Central memory CD8-positive, alpha-beta T cell (primary cell): ENCODE measurements around the gene NEURL1.

ENCODE experiments used
- ATAC-seq: fragments of 150-1000 bp; cut with Tn5 transposase; replicated peaks from 2 replicates; pipeline ENCODE4 v1.10.0; 2022; ENCODE audit warnings: mild to moderate bottlenecking, moderate FRiP score, moderate number of reproducible peaks; ENCODE audit not compliant: poor library complexity, severe bottlenecking; ENCODE audit errors: extremely low read depth
- DNase-seq, 2 donors: peaks; one replicate each; pipeline ENCODE4 v3.0.0; 2021; ENCODE audit warnings: low spot score in 2 of 2
- H3K27ac Mint-ChIP-seq: one replicate; pipeline ENCODE4 v1.8.0; 2022; ENCODE audit warnings: low read depth, mild to moderate bottlenecking, moderate library complexity, mixed read lengths
- H3K27me3 Mint-ChIP-seq: one replicate; pipeline ENCODE4 v1.8.0; 2022; ENCODE audit warnings: mixed read lengths
- H3K36me3 Mint-ChIP-seq: one replicate; pipeline ENCODE4 v1.8.0; 2022; ENCODE audit warnings: mild to moderate bottlenecking, moderate library complexity, mixed read lengths; ENCODE audit not compliant: insufficient read depth
- H3K4me1 Mint-ChIP-seq: one replicate; pipeline ENCODE4 v1.8.0; 2022; ENCODE audit warnings: mixed read lengths
- H3K4me3 Mint-ChIP-seq: one replicate; pipeline ENCODE4 v1.8.0; 2022; ENCODE audit warnings: mild to moderate bottlenecking, moderate library complexity, mixed read lengths
- H3K9me3 Mint-ChIP-seq: one replicate; pipeline ENCODE4 v1.8.0; 2022; ENCODE audit warnings: mixed read lengths

NEURL1 gene

GRCh38 chr10:103452506-103453230, 40.8 kb upstream of the NEURL1 start:
- H3K27me3 Mint-ChIP-seq: no peaks in the 10 kb centered on the region
- DNase-seq: no peak
- no peaks in the 10 kb centered on the region for H3K9me3 Mint-ChIP-seq
- peak overlapping the region; percentile 84 for H3K27ac Mint-ChIP-seq
- H3K4me3 Mint-ChIP-seq: peak overlapping the region; percentile 90
- H3K4me1 Mint-ChIP-seq: peaks cover 64% of the 10 kb centered on the region
- peaks cover 16% of the 10 kb centered on the region for H3K36me3 Mint-ChIP-seq
- no peak for ATAC-seq

DNA sequence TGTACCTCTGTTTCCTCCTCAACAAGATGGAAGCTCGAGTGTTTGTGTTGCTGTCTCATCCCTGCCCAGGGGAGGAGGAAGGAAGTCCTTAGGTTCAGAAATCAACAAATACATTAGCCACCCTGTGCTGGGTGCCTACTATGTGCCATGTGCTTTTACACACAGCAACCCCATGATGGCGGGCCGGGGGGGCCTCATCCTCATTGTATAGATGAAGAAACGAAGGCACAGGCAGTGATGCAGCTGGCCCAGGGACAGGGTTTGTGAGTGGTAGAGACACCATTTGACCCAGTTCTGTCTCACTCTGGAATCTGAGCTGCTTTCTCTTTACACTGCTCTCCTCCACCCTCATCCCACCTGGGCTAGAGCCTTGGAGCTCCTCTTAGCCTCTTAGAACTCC, 39.5 kb upstream of the NEURL1 start:
- H3K4me1 Mint-ChIP-seq: peaks cover 53% of the 10 kb centered on the region
- no peak for ATAC-seq
- peaks cover 8% of the 10 kb centered on the region for H3K36me3 Mint-ChIP-seq

GRCh38 chr10:103455235-103455634, 38.3 kb upstream of the NEURL1 start:
- Mint-ChIP-seq H3K27me3 (no peaks in the 10 kb centered on the region), H3K4me3 (no peak overlapping the region), H3K36me3 (peaks cover 5% of the 10 kb centered on the region), H3K9me3 (no peaks in the 10 kb centered on the region), H3K27ac (no peak overlapping the region), H3K4me1 (peaks cover 52% of the 10 kb centered on the region)
- ATAC-seq (no peak), DNase-seq (no peak)

More for the DNA sequence above, 39.5 kb upstream of the NEURL1 start:
- Mint-ChIP-seq H3K9me3 (no peaks in the 10 kb centered on the region), H3K4me3 (peak overlapping the region; percentile 90), H3K27ac (peak overlapping the region; percentile 84), H3K27me3 (no peaks in the 10 kb centered on the region)
- DNase-seq: no peak

DNA sequence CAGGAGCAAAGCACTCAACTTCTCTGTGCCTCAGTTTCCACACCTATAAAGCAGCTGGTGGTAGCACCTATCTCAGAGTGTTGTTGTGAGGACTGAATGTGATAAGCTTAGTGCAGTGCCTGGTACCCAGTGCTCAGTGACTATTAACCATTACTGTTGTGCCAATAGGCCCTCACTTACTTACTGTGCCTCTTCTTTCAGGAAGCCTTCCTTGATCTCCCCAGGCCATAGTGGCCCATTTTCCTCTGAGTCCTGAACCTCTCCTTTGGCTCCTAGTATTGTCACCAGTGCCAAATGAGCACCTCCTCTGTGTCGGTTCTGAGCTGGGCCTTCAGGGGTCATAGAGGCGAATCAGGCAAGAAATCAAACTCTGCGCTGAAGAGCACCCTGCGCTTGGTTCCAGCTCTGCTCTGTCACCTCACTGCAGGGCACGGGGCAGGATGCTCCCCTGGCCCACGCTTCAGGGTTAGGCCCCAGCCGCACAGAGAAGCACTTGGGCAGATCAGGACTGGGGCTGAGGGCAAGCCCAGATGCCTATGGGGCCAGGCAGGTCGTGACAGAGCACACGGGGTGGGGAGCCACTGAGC, 37.3 kb upstream of the NEURL1 start:
- DNase-seq: no peak
- Mint-ChIP-seq H3K4me3 (peak overlapping the region; percentile 14), H3K4me1 (peaks cover 43% of the 10 kb centered on the region)

GRCh38 chr10:103457176-103457712, 36.3 kb upstream of the NEURL1 start:
- Mint-ChIP-seq H3K4me3 (peak overlapping the region; percentile 14), H3K9me3 (no peaks in the 10 kb centered on the region), H3K27me3 (no peaks in the 10 kb centered on the region), H3K36me3 (peaks cover 5% of the 10 kb centered on the region), H3K27ac (peak overlapping the region; percentile 56), H3K4me1 (peaks cover 37% of the 10 kb centered on the region)
- no peak for ATAC-seq
- DNase-seq: no peak

More for the DNA sequence above, 37.3 kb upstream of the NEURL1 start:
- Mint-ChIP-seq H3K27me3 (no peaks in the 10 kb centered on the region), H3K9me3 (no peaks in the 10 kb centered on the region), H3K36me3 (peaks cover 5% of the 10 kb centered on the region), H3K27ac (no peak overlapping the region)
- ATAC-seq: no peak

GRCh38 chr10:103457896-103458583, 35.5 kb upstream of the NEURL1 start:
- Mint-ChIP-seq H3K9me3 (no peaks in the 10 kb centered on the region), H3K27me3 (no peaks in the 10 kb centered on the region), H3K4me1 (peaks cover 29% of the 10 kb centered on the region), H3K36me3 (peaks cover 5% of the 10 kb centered on the region), H3K4me3 (no peak overlapping the region), H3K27ac (no peak overlapping the region)
- DNase-seq (no peak), ATAC-seq (no peak)

GRCh38 chr10:103458720-103459119, 34.8 kb upstream of the NEURL1 start, which contains the start of gene CALHM1:
Gene CALHM1, minus strand, starts transcription at chr10:103458900. Its CDS starts 149 bp downstream, at chr10:103458751.
- Mint-ChIP-seq H3K36me3 (peaks cover 5% of the 10 kb centered on the region), H3K27me3 (no peaks in the 10 kb centered on the region), H3K4me3 (peak within 1 kb of the TSS; percentile 5), H3K27ac (no peak within 1 kb of the TSS), H3K9me3 (no peaks in the 10 kb centered on the region), H3K4me1 (peaks cover 22% of the 10 kb centered on the region)
- DNase-seq (no peak), ATAC-seq (peak; percentile 19)

- DNase-seq (no peak), ATAC-seq (no peak)
- H3K27ac Mint-ChIP-seq: no peak overlapping the region
- H3K36me3 Mint-ChIP-seq: peaks cover 5% of the 10 kb centered on the region
- H3K4me3 Mint-ChIP-seq: peak overlapping the region; percentile 5
- H3K4me1 Mint-ChIP-seq: peaks cover 18% of the 10 kb centered on the region
- H3K9me3 Mint-ChIP-seq: no peaks in the 10 kb centered on the region
- H3K27me3 Mint-ChIP-seq: no peaks in the 10 kb centered on the region
Measured at GRCh38 chr10:103459615-103460014, 33.9 kb upstream of the NEURL1 start.

DNA sequence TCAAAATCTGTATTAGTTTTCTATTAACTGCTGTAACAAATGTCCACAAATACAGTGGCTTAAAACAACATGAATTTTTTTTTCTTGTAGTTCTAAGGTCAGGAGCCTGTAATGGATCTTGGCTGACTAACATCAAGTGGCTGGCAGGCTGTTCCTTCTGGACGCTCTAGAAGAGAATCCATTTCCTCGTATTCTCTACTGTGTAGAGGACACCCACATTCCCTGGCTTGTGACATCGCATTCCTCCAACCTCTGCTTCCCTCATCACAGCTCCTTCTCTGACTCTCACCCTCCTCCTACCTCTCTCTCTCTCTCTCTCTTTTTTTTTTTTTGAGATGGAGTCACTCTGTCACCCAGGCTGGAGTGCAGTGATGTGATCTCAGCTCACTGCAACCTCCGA, 30.0 kb upstream of the NEURL1 start:
- Mint-ChIP-seq H3K27ac (no peak overlapping the region), H3K9me3 (no peaks in the 10 kb centered on the region), H3K27me3 (no peaks in the 10 kb centered on the region), H3K36me3 (peaks cover 5% of the 10 kb centered on the region), H3K4me1 (peaks cover 24% of the 10 kb centered on the region), H3K4me3 (no peak overlapping the region)
- DNase-seq (no peak), ATAC-seq (no peak)

DNA sequence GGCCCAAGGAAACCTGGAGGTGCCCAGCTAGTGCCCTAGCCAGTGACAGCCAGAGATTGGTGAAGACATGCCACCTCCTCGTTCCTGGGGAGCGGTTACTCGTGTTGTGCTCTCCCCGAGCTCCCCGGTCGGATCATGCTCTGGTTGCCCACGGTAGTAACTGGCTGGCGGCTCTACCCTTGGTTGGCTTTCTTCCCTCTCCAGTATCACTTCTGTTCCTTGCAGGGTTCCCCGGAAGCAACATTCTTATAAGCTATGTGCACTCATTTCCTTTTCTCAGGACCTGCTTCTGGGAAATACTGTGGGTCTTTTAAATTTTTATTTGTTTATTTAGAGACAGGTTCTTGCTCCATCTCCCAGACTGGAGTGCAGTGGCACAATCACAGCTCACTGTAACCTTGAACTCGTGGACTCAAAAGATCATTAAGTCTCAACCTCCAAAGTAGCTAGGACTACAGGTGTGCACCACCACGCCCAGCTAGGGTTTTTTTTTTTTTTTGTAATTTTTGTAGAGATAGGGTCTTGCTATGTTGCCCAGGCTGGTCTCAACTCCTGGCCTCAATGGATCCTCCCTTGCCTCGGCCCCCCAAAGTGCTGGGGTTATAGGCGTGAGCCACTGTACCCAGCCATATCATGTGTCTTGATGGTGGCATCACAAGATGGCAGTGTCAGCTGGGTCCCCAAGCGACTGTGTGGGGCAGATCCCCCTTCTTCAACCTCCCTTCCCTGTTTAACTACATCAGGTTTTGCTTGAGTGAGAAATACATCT, 27.9 kb upstream of the NEURL1 start:
- ATAC-seq (no peak), DNase-seq (no peak)
- no peaks in the 10 kb centered on the region for H3K9me3 Mint-ChIP-seq
- no peaks in the 10 kb centered on the region for H3K27me3 Mint-ChIP-seq
- no peak overlapping the region for H3K27ac Mint-ChIP-seq
- H3K4me3 Mint-ChIP-seq: no peak overlapping the region
- H3K4me1 Mint-ChIP-seq: peaks cover 27% of the 10 kb centered on the region
- H3K36me3 Mint-ChIP-seq: peaks cover 4% of the 10 kb centered on the region

DNA sequence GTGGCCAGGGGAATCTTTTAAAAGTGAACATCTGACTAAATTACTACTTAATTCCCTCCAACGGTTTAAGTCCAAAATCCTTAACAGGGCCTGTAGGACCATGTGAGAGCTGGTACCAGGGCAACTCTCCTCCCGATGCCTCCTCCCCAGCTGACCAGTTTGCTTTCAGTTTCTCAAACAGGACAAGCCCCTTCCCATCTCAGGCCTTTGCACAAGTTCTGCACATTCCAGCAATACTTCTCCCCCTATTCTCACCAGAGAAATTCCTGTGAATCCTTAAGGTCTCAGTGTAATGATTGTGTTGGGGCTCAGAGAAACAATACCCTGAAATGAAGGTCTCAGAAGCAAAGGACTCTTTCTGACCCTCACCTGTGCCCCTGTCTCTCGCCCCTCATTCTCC, 26.8 kb upstream of the NEURL1 start:
- peak overlapping the region; percentile 63 for H3K27ac Mint-ChIP-seq
- no peaks in the 10 kb centered on the region for H3K9me3 Mint-ChIP-seq
- H3K36me3 Mint-ChIP-seq: peaks cover 5% of the 10 kb centered on the region
- ATAC-seq (no peak), DNase-seq (no peak)
- H3K27me3 Mint-ChIP-seq: no peaks in the 10 kb centered on the region
- H3K4me3 Mint-ChIP-seq: no peak overlapping the region
- H3K4me1 Mint-ChIP-seq: peaks cover 35% of the 10 kb centered on the region

DNA sequence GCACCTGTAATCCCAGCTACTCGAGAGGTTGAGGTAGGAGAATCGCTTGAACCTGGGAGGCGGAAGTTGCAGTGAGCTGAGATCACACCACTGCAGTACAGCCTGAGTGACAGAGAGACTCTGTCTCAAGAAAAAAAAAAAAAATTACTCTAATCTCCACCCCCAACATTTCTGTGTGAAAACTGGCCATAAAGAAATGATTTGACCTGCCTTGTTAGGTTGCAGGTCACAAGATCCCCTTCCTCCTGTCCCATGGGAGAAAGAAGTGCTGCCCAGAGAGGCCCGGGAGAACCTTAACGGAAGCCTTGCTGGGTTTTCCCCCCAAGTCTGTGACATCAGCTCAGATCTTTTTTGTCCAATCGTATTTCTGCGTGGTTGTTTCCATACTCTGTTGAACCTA, 26.1 kb upstream of the NEURL1 start:
- Mint-ChIP-seq H3K27me3 (no peaks in the 10 kb centered on the region), H3K36me3 (peaks cover 3% of the 10 kb centered on the region), H3K27ac (peak overlapping the region; percentile 63), H3K4me3 (no peak overlapping the region), H3K4me1 (peaks cover 42% of the 10 kb centered on the region), H3K9me3 (no peaks in the 10 kb centered on the region)
- no peak for DNase-seq
- no peak for ATAC-seq
